Mucosa of descending colon (tissue), 3 donors: Measurements from ENCODE around the gene HOXB8. TPM values are rescaled to one million over a fixed set of nuclear protein-coding genes. Genes with fewer than 3 reads are reported as not detected.

Experiments used
- ATAC-seq: fragments of 200-7000 bp; cut with Tn5 transposase; one replicate; pipeline ENCODE4 v1.9.1; 2020; ENCODE audit warnings: mild to moderate bottlenecking, moderate library complexity
- DNase-seq, 3 donors: peaks; one replicate each; pipeline ENCODE4 v3.0.0-alpha.2; 2020
- H3K36me3 ChIP-seq: fragments of 200-600 bp; one replicate; pipeline ENCODE4 v1.8.0; 2021; ENCODE audit warnings: low read depth, mild to moderate bottlenecking
- H3K4me1 ChIP-seq: fragments of 200-600 bp; one replicate; pipeline ENCODE4 v1.8.0; 2021; ENCODE audit warnings: low read depth, mild to moderate bottlenecking
- H3K4me3 ChIP-seq: fragments of 200-600 bp; one replicate; pipeline ENCODE4 v1.8.0; 2021; ENCODE audit warnings: mild to moderate bottlenecking
- H3K9me3 ChIP-seq: fragments of 200-600 bp; one replicate; pipeline ENCODE4 v1.8.0; 2021; ENCODE audit warnings: mild to moderate bottlenecking
- intact Hi-C, 2 donors: fragments of 100-400 bp; cut with DNase I in 1 of 2; cut with micrococcal nuclease in 1 of 2; formaldehyde crosslinking; loops; one replicate each; pipeline versions ENCODE4 v1.11.0 to v1.11.1; 2022; cut with DNase I, micrococcal nuclease
- total RNA-seq, 3 donors: library from RNA; stranded (reverse); fragmentation: NEBNext Ultra II Directional in 2 of 3; extraction: Animal tissue kit (Norgen Biotek cat#: 25700) in 2 of 3; gene quantifications; one replicate each; pipeline versions ENCODE4 v1.2.1 to v1.2.4, GENCODE V29; 2021 to 2023
- TF ChIP-seq, protein P1 (sequence below): fragments of 200-600 bp; IDR thresholded peaks from one replicate; pipeline ENCODE4 v1.8.0; 2022; ENCODE audit warnings: antibody characterized with exemption, mild to moderate bottlenecking
- donor health status: DM: no; HTN: no; CAD: no; lungs with moderate emphysema.
- donor health status: DM: no; HTN: no; CAD: no.
- donor health status: DM: no; HTN: yes; CAD: no.

The HOXB8 gene
- total RNA-seq, 3 donors from 2014 or later, result 4.2 to 7.5 (median 5.6) TPM

DNA sequence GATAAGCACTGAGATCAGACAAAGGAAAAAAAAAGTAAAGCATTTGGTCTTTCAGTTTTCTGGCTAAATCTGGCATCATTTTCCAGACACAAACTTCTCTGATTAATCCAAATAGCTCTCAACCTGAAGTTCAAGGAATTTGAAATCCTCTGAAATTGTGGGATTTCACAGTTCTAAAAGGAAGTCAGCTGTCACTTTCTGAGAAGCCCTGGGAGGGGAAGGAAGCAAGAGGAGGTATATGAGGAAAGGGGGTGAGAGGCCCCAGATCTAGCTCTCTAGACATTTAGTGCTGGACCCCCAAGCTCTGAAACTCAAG is 28.6 kb upstream of the HOXB8 start:
- Histone ChIP-seq H3K36me3 (no peaks in the 10 kb centered on the region), H3K4me3 (no peak overlapping the region), H3K9me3 (no peaks in the 10 kb centered on the region), H3K4me1 (peaks cover 5% of the 10 kb centered on the region)
- TF ChIP-seq, protein P1, sequence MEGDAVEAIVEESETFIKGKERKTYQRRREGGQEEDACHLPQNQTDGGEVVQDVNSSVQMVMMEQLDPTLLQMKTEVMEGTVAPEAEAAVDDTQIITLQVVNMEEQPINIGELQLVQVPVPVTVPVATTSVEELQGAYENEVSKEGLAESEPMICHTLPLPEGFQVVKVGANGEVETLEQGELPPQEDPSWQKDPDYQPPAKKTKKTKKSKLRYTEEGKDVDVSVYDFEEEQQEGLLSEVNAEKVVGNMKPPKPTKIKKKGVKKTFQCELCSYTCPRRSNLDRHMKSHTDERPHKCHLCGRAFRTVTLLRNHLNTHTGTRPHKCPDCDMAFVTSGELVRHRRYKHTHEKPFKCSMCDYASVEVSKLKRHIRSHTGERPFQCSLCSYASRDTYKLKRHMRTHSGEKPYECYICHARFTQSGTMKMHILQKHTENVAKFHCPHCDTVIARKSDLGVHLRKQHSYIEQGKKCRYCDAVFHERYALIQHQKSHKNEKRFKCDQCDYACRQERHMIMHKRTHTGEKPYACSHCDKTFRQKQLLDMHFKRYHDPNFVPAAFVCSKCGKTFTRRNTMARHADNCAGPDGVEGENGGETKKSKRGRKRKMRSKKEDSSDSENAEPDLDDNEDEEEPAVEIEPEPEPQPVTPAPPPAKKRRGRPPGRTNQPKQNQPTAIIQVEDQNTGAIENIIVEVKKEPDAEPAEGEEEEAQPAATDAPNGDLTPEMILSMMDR, result no peak
- DNase-seq (peak in 1 of 3 donors; percentile 17), ATAC-seq (no peak)
- intact Hi-C loops, result no loop called here

DNA sequence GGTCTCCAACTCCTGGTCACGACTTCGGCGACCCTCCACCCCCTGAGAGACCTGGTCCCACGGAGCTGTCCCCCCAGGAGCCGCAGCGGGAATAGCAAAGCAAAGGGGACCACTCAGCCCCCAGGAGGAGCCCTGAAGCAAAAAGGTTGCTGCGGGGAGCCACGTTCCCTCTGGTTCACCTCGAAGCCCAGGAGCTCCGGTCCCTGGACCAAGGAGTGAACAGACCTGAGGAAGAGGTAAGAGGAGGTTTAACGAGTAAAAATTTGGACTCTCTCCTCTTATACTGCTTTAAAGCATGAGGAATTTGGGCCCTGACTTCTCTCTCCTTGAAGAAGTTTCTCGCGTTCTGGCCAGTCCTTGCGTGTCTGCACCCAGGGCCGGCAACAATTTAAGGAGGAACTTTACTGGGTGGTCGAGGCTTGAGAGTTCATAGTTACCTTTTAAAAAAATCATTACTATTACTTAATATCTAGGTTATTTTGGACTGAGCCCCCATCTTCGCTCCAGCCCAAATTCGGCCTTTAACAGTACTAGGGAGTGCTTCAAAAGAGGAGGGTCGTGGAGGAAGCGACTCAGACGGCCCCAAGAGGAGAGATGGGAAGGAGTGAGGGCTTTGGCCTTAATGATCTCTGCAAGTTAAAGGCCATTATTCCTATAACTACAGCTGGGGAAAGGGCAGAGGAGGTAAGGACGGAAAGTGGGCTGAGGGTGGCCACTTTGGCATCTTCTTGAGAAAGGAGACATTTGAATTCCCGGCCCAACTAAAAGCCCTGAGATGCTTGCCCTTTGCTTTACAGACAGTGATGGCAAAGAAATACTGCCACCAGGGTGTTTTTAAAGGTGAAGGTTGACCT is 28.0 kb upstream of the HOXB8 start:
- Histone ChIP-seq H3K4me1 (peaks cover 5% of the 10 kb centered on the region), H3K4me3 (peak overlapping the region; percentile 17), H3K36me3 (no peaks in the 10 kb centered on the region), H3K9me3 (no peaks in the 10 kb centered on the region)
- peak in 1 of 3 donors; percentile 31 for DNase-seq
- intact Hi-C loops, result no loop called here
- ATAC-seq, result no peak
- TF ChIP-seq, protein P1, result no peak

DNA sequence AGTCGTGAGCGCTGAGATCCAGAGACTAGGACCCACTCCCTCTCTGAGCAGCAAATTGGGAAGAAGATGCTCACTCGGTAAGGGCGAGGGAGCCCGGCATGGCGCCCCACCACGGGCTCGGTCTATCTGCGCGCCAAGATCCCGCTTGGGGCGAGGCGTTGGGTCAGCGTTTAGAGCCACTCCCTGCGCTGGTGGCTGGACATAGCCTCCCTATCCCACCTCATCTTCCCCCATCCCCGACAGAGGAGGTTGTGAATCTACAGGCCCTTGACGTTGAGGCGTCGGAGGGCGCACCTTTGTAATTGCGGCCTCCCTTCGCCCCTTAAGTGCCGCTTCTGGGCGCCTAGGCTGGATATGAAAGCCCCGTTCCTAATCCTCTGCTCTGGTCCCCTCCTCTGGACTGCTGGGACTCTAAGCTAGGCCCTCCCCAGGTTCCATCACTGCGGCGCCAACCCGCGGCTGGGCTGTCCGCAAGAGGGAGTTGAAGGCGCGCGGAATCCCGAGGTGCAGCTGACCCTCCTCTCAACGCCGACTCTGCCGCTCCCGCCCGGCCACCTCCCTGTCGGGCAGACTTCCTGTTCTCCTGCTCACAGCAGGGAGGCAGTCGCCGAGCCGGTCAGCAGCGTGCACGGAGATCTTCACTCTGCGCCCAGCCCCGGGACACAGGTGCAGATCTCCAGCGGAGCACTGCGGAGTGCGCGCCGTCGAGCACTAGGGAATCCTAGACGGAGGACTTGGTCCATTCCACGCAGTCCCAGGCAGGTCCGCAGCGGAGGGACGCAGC is 27.2 kb upstream of the HOXB8 start:
- intact Hi-C loops, result no loop called here
- Histone ChIP-seq H3K4me1 (peaks cover 5% of the 10 kb centered on the region), H3K36me3 (no peaks in the 10 kb centered on the region), H3K9me3 (no peaks in the 10 kb centered on the region), H3K4me3 (peak overlapping the region; percentile 17)
- ATAC-seq (peak; percentile 58), DNase-seq (peak; percentile 77 to 87 (median 85))
- TF ChIP-seq, protein P1, result peak; percentile 18

DNA sequence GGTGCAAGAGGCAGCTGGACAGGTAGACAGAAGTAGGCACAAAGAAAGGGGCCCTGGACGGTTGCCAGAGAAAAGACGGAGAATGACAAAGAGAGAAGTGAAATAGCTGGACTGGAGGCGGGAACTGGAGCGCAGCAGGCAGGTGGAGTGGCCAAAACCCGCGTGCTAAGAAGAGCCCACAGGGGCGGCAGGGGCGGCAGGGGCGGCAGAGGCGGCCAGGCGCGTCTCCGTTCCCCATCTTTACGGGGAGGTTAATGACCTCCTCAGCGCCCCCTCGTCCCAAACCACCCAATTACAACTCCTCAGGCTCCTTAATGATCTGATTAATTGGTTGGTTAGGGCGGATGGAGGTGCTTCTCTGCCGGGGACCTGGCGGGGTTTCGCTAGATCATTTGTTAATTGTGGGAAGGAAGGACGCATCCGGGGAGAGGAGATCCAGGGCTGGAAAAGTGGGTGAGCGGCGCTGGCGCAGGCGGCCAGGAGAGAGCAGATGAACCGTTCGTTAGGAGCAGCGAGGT is 26.5 kb upstream of the HOXB8 start:
- Histone ChIP-seq H3K4me3 (no peak overlapping the region), H3K4me1 (peaks cover 6% of the 10 kb centered on the region)

DNA sequence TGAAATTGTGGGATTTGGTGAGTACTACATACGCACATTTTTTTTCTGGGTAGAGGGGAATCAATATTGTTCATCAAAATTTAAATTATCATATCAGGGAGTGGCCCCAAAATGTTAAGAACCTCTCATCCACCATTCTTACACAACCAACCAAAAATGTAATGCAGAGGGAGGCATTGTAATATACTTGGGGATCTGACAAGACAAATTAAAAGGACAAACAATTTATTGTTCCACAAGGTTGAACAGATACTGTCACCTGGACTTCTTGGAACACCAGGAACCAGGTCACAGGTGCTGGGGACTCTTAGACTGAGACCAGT is 25.7 kb upstream of the HOXB8 start:
- Histone ChIP-seq H3K9me3 (no peaks in the 10 kb centered on the region), H3K4me3 (no peak overlapping the region), H3K36me3 (no peaks in the 10 kb centered on the region), H3K4me1 (peaks cover 7% of the 10 kb centered on the region)
- DNase-seq, result no peak
- intact Hi-C loops, result no loop called here
- ATAC-seq, result no peak
- TF ChIP-seq, protein P1, result no peak

More for the DNA sequence above, 26.5 kb upstream of the HOXB8 start:
- Histone ChIP-seq H3K9me3 (no peaks in the 10 kb centered on the region), H3K36me3 (no peaks in the 10 kb centered on the region)
- intact Hi-C loops, result no loop called here
- TF ChIP-seq, protein P1, result no peak
- ATAC-seq, result no peak
- peak in 2 of 3 donors; percentile 44 to 57 for DNase-seq
